Stimulated activated CD8-positive, alpha-beta memory T cell treated with anti-CD3 and anti-CD28 coated beads, Interleukin-7, amount 100 ng/mL, for 48 hours (primary cell): ENCODE data around the gene WDFY4.

Experiments used
- DNase-seq, 2 donors: peaks; one replicate each; pipeline ENCODE4 v3.0.0-alpha.2; 2020; ENCODE audit warnings: low read depth in 1 of 2; ENCODE audit errors: extremely low read depth in 1 of 2

Gene WDFY4

GRCh38 chr10:48935577-48935976, 250.9 kb downstream of the WDFY4 start:
- no peak for DNase-seq

GRCh38 chr10:48937796-48938195, 253.1 kb downstream of the WDFY4 start:
- no peak for DNase-seq

- DNase-seq = no peak
Observed at GRCh38 chr10:48938281-48938680, 253.6 kb downstream of the WDFY4 start.

- no peak for DNase-seq
Observed at GRCh38 chr10:48938990-48939536, 254.4 kb downstream of the WDFY4 start.

GRCh38 chr10:48939790-48940325, 255.2 kb downstream of the WDFY4 start, which contains the start of gene LRRC18:
Gene LRRC18 (minus strand): TSS chr10:48939840. CDS start chr10:48914155, 25,685 bp downstream.
- no peak for DNase-seq

GRCh38 chr10:48940372-48940771, 255.7 kb downstream of the WDFY4 start:
- DNase-seq = no peak

GRCh38 chr10:48940958-48941357, 256.3 kb downstream of the WDFY4 start:
- DNase-seq = no peak

- DNase-seq = no peak
Observed at GRCh38 chr10:48941427-48942075, 256.9 kb downstream of the WDFY4 start.

- no peak for DNase-seq
Observed at GRCh38 chr10:48943096-48943495, 258.4 kb downstream of the WDFY4 start.

GRCh38 chr10:48944171-48944570, 259.5 kb downstream of the WDFY4 start:
- DNase-seq = no peak

GRCh38 chr10:48945441-48946130, 260.9 kb downstream of the WDFY4 start:
- DNase-seq = no peak

GRCh38 chr10:48946332-48946731, 261.7 kb downstream of the WDFY4 start:
- DNase-seq = no peak

- no peak for DNase-seq
Observed at GRCh38 chr10:48946891-48947500, 262.3 kb downstream of the WDFY4 start.

- no peak for DNase-seq
Observed at GRCh38 chr10:48947690-48948469, 263.2 kb downstream of the WDFY4 start.

GRCh38 chr10:48948470-48949037, 263.9 kb downstream of the WDFY4 start:
- DNase-seq = no peak

GRCh38 chr10:48951707-48952106, 267.0 kb downstream of the WDFY4 start:
- no peak for DNase-seq

- DNase-seq = no peak
Observed at GRCh38 chr10:48957361-48958151, 272.9 kb downstream of the WDFY4 start.

- DNase-seq = no peak
Observed at GRCh38 chr10:48958598-48959190, 274.0 kb downstream of the WDFY4 start.

GRCh38 chr10:48964038-48964437, 279.4 kb downstream of the WDFY4 start:
- DNase-seq = no peak
